ENCODE results near the gene BTLA. TPM values are rescaled to one million over a fixed set of nuclear protein-coding genes. Genes with fewer than 3 reads are reported as not detected.

The BTLA gene
- total and polyA plus RNA-seq, 10 of the 15 experiments (the other 5 are each of a cell fraction or from before 2014, with no cell fraction given), result 55.4 to 134 (median 84.2) TPM

DNA sequence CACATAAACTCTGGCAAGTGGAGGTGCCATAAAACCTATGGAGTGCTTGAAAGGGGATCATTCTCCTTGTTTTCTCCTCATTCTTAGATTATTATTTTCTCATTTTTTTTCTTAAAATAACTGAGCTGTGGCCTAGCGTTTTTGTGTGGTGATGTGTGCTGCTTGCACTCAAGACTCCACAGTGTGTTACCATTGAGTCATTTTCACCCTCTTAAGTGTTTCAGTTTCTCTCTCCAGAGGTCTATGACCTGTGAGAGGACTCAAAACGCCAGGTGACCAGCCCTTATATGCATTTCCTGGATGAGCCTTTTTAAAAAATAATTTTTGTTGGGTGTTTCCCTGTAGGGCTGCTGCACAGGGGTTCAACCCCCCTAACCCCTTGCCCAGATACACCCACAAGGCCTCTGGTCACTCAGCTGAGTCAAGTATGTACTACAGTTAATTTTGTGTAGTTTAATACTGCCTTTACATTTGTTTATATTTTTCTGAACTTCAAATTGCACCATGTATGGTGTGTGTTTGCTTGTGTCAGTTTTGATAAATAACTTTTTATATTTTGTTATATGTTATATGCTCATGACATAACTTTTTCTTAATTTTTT, 15.4 kb upstream of the BTLA start (continued):
- TF ChIP-seq IRF4 (IDR thresholded peaks at IDR 0.05; ENCODE audit: low read depth, low read length) (peak; percentile 75), IKZF1 (conservative IDR thresholded peaks at IDR 0.05) (no peak; the same call in 1 of the 2 replicates), FOXM1 (IDR thresholded peaks at IDR 0.05; ENCODE audit: low read depth, low read length) (peak; percentile 82), NKRF (conservative IDR thresholded peaks at IDR 0.05) (no peak), HDAC6 (IDR thresholded peaks at IDR 0.05; ENCODE audit: unreplicated experiment) (no peak), BACH1 (IDR thresholded peaks at IDR 0.05; ENCODE audit: borderline replicate concordance) (peak; percentile 31; the same call in 1 of the 2 replicates), ZNF384 (IDR thresholded peaks at IDR 0.05; ENCODE audit: borderline replicate concordance, low read depth, low read length) (no peak), BRCA1 (IDR thresholded peaks at IDR 0.05; ENCODE audit: low read depth, low read length) (no peak), TAF1 (IDR thresholded peaks at IDR 0.05; ENCODE audit: borderline replicate concordance, low read depth, low read length) (no peak), PAX5 (IDR thresholded peaks at IDR 0.05; ENCODE audit: borderline replicate concordance, low read depth, low read length) (no peak), CTCF (IDR thresholded peaks at IDR 0.05 in 2 of 3, conservative IDR thresholded peaks at IDR 0.05 in 1 of 3; ENCODE audit: control insufficient read depth in 2 of 3, extremely low read depth in 1 of 3, insufficient read depth in 1 of 3, low read depth in 3 of 3, low read length in 3 of 3) (no peak), NFYB (IDR thresholded peaks at IDR 0.05; ENCODE audit: insufficient read depth, low read depth, low read length) (no peak), BHLHE40 (IDR thresholded peaks at IDR 0.05; ENCODE audit: borderline replicate concordance in 1 of 2, low read depth in 2 of 2, low read length in 1 of 2) (peak; percentile 32 to 63; a peak in 2 of 4 replicates), NR2C1 (IDR thresholded peaks at IDR 0.05) (no peak), ZZZ3 (IDR thresholded peaks at IDR 0.05; ENCODE audit: control insufficient read depth, insufficient read length, low read depth) (no peak), HDGF (IDR thresholded peaks at IDR 0.05) (no peak), TARDBP (IDR thresholded peaks at IDR 0.05; ENCODE audit: borderline replicate concordance) (no peak), ZBED1 (IDR thresholded peaks at IDR 0.05; ENCODE audit: borderline replicate concordance) (no peak; the same call in 1 of the 2 replicates), KDM1A (IDR thresholded peaks at IDR 0.05; ENCODE audit: borderline replicate concordance) (no peak), SREBF2 (IDR thresholded peaks at IDR 0.05; ENCODE audit: low read length) (no peak), WRNIP1 (IDR thresholded peaks at IDR 0.05; ENCODE audit: borderline replicate concordance, low read depth, low read length) (no peak)
- TF ChIP-seq, protein P1, sequence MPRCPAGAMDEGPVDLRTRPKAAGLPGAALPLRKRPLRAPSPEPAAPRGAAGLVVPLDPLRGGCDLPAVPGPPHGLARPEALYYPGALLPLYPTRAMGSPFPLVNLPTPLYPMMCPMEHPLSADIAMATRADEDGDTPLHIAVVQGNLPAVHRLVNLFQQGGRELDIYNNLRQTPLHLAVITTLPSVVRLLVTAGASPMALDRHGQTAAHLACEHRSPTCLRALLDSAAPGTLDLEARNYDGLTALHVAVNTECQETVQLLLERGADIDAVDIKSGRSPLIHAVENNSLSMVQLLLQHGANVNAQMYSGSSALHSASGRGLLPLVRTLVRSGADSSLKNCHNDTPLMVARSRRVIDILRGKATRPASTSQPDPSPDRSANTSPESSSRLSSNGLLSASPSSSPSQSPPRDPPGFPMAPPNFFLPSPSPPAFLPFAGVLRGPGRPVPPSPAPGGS (IDR thresholded peaks at IDR 0.05; ENCODE audit: borderline replicate concordance, insufficient read depth, low read depth, low read length, poor library complexity, severe bottlenecking), result peak; percentile 45
- TF ChIP-seq, protein P2, sequence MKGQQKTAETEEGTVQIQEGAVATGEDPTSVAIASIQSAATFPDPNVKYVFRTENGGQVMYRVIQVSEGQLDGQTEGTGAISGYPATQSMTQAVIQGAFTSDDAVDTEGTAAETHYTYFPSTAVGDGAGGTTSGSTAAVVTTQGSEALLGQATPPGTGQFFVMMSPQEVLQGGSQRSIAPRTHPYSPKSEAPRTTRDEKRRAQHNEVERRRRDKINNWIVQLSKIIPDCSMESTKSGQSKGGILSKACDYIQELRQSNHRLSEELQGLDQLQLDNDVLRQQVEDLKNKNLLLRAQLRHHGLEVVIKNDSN (IDR thresholded peaks at IDR 0.05; ENCODE audit: borderline replicate concordance, extremely low read length, insufficient read depth, low read depth, low read length), result peak; percentile 6
- TF ChIP-seq, protein P3, sequence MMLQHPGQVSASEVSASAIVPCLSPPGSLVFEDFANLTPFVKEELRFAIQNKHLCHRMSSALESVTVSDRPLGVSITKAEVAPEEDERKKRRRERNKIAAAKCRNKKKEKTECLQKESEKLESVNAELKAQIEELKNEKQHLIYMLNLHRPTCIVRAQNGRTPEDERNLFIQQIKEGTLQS (IDR thresholded peaks at IDR 0.05; ENCODE audit: borderline replicate concordance, extremely low read depth, low read depth, low read length), result no peak
